CD4-positive, alpha-beta memory T cell (primary cell): Measurements from ENCODE around the gene MDN1. TPM values are rescaled to one million over a fixed set of nuclear protein-coding genes. Genes with fewer than 3 reads are reported as not detected.
"Not testable (repeated sequence)": the region's sequence is repeated elsewhere in the genome, so short reads cannot be mapped to it uniquely, and the experiment has no call there.

Source experiments
- CTCF ChIA-PET: fragments of 350-600 bp; sonication (Branson Sonifier 250); formaldehyde crosslinking; loops from one replicate; lab custom pipeline; 2021; ENCODE audit warnings: inconsistent platforms; ENCODE audit not compliant: partially characterized antibody; lab: Charles Lee
- POLR2A ChIA-PET: fragments of 350-600 bp; sonication (Branson Sonifier 250); formaldehyde crosslinking; loops from one replicate; lab custom pipeline; 2021; ENCODE audit not compliant: partially characterized antibody; lab: Charles Lee
- DNase-seq, 5 donors: peaks; one replicate each; pipeline versions ENCODE4 v3.0.0 to v3.0.0-alpha.2; 2020 to 2022; ENCODE audit warnings: mixed read lengths in 1 of 5
- H3K27ac ChIP-seq: one replicate; pipeline ENCODE4 v1.7.0; 2013; ENCODE audit warnings: low read depth, low read length
- H3K27me3 ChIP-seq: 2 replicates; pipeline ENCODE4 v1.7.0; 2013; ENCODE audit warnings: mild to moderate bottlenecking, low read length, moderate library complexity; ENCODE audit not compliant: insufficient read depth
- H3K36me3 ChIP-seq: 2 replicates; pipeline ENCODE4 v1.7.0; 2013; ENCODE audit warnings: mild to moderate bottlenecking, low read length, moderate library complexity; ENCODE audit not compliant: insufficient read depth
- H3K4me1 ChIP-seq: 2 replicates; pipeline ENCODE4 v1.7.0; 2013; ENCODE audit warnings: mild to moderate bottlenecking, low read length, moderate library complexity; ENCODE audit not compliant: insufficient read depth
- H3K4me3 ChIP-seq, 2 donors: one replicate each; pipeline ENCODE4 v1.7.0; 2013; ENCODE audit warnings: low read length in 2 of 2, mild to moderate bottlenecking in 1 of 2
- H3K9me3 ChIP-seq, 2 donors: one replicate each; pipeline ENCODE4 v1.7.0; 2013; ENCODE audit warnings: low read length in 2 of 2, control low read depth in 1 of 2; ENCODE audit not compliant: control insufficient read depth in 1 of 2
- H3K27ac Mint-ChIP-seq, 7 donors: one replicate each; pipeline ENCODE4 v1.8.0; 2020 to 2021; ENCODE audit warnings: mixed read lengths in 7 of 7, mild to moderate bottlenecking in 6 of 7, inconsistent platforms in 3 of 7, moderate library complexity in 3 of 7
- H3K27me3 Mint-ChIP-seq, 2 donors: one replicate each; pipeline ENCODE4 v1.8.0; 2020 to 2021; ENCODE audit warnings: mixed read lengths in 2 of 2
- H3K36me3 Mint-ChIP-seq, 2 donors: one replicate each; pipeline ENCODE4 v1.8.0; 2020 to 2021; ENCODE audit warnings: mixed read lengths in 2 of 2, inconsistent platforms in 1 of 2, mild to moderate bottlenecking in 1 of 2
- H3K4me1 Mint-ChIP-seq, 4 donors: one replicate each; pipeline ENCODE4 v1.8.0; 2020 to 2021; ENCODE audit warnings: mixed read lengths in 4 of 4, mild to moderate bottlenecking in 1 of 4
- H3K4me3 Mint-ChIP-seq, 8 donors: one replicate each; pipeline ENCODE4 v1.8.0; 2020 to 2021; ENCODE audit warnings: mixed read lengths in 8 of 8, mild to moderate bottlenecking in 7 of 8, moderate library complexity in 6 of 8, inconsistent platforms in 3 of 8
- H3K9me3 Mint-ChIP-seq, 8 donors: one replicate each; pipeline ENCODE4 v1.8.0; 2020 to 2021; ENCODE audit warnings: mixed read lengths in 8 of 8, mild to moderate bottlenecking in 5 of 8, inconsistent platforms in 3 of 8, moderate library complexity in 1 of 8
- intact Hi-C: fragments of 100-400 bp; cut with micrococcal nuclease; formaldehyde crosslinking; loops from one replicate; pipeline ENCODE4 v1.15.1; 2023
- polyA plus RNA-seq, 2 donors: library from polyadenylated mRNA; unstranded; fragments of 300-500 nt; fragmentation: Illumina TruSeq; gene quantifications; one replicate each; pipeline ENCODE4 v1.2.3, GENCODE V29; 2021
- total RNA-seq, 2 experiments: library from RNA; stranded (reverse); gene quantifications; one replicate each; pipeline ENCODE4 v1.2.3, GENCODE V29; 2021

MDN1 gene
- total and polyA plus RNA-seq, 4 experiments from 2014 or later: 4.1 to 72.2 (median 36.1) TPM

DNA sequence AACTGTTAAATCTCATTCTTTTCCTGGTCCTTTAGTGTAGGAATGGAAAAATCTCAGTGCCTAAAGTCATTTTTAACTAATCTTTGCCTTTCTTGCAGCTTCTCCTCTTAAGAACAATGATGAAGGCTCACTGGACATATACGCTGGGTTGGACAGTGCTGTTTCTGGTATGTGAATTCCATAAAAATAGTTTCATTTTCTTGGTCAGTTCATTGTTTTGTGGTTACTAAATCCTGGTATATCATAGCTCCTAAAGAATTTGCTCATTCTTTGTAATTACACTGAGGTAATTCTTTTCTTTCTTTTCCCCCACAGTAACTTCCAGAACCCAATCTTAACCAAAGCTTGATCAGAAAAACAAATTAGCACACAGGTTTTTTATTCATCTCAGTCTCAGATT, 33.5 kb upstream of the MDN1 start:
- H3K4me1 Mint-ChIP-seq: peaks cover 4 to 16% (median 10%) of the 10 kb centered on the region in 4 donors
- no peaks in the 10 kb centered on the region for H3K27me3 Mint-ChIP-seq
- Histone ChIP-seq H3K4me3 (no peak overlapping the region), H3K27ac (no peak overlapping the region), H3K4me1 (peaks cover 7% of the 10 kb centered on the region), H3K27me3 (no peaks in the 10 kb centered on the region), H3K9me3 (no peaks in the 10 kb centered on the region), H3K36me3 (peaks cover 40% of the 10 kb centered on the region)
- no peak for DNase-seq
- CTCF ChIA-PET: interaction anchor here (0.9 kb wide), 1 partner anchor 68 kb away, joined by 3 read pairs; no protein-coding TSS in a partner anchor
- H3K9me3 Mint-ChIP-seq: peaks cover 0 to 1% (median 0%) of the 10 kb centered on the region in 8 donors
- intact Hi-C loops: no loop called here
- peaks cover 40 to 53% of the 10 kb centered on the region in 2 donors for H3K36me3 Mint-ChIP-seq
- H3K4me3 Mint-ChIP-seq: peak overlapping the region in 1 of 8 donors; percentile 4
- H3K27ac Mint-ChIP-seq: peak overlapping the region in 2 of 7 donors; percentile 23 to 51
- POLR2A ChIA-PET: no interaction called here

DNA sequence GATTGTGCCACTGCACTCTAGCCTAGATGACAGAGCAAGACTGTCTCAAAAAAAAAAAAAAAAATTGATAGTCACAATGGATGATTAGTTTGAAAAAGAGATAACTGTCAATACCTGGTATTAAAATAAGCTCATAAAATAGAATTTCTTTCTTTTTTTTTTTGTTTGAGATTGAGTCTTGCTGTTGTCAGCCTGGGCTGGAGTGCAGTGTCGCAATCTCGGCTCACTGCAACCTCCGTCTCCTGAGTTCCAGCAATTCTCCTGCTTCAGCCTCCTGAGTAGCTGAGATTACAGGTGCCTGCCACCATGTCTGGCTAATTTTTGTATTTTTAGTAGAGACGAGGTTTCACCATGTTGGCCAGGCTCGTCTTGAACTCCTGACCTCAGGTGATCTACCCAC, 27.9 kb upstream of the MDN1 start:
- CTCF ChIA-PET, H3K36me3 ChIP-seq: not testable (repeated sequence)

DNA sequence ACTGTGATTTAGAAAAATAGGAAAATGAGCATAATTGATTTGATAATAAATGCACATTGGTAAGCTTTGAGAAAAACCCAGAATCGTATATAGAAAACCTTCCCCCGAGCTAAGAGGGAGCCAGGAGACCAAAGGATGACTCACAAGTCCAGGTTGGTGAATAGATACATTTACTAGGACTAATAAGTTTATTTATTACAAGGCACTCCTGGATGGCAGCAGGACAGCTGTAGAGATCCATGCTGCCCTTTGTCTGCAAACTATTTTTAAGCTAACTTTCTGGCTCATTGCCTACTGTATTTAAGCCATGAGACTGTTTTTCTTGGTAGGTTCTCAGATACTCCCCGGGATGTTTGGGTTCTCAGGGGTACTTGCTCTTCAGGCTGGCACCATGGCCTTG, 23.5 kb upstream of the MDN1 start:
- Mint-ChIP-seq H3K4me3 (peak overlapping the region in 3 of 8 donors; percentile 0 to 21 (median 19)), H3K27me3 (no peaks in the 10 kb centered on the region), H3K36me3 (peaks cover 21 to 23% of the 10 kb centered on the region in 2 donors), H3K4me1 (peaks cover 22 to 43% (median 33%) of the 10 kb centered on the region in 4 donors), H3K9me3 (no peaks in the 10 kb centered on the region), H3K27ac (peak overlapping the region; percentile 25 to 83 (median 43))
- Histone ChIP-seq H3K27ac (no peak overlapping the region), H3K36me3 (no peaks in the 10 kb centered on the region), H3K9me3 (no peaks in the 10 kb centered on the region), H3K4me1 (peaks cover 40% of the 10 kb centered on the region), H3K27me3 (no peaks in the 10 kb centered on the region), H3K4me3 (no peak overlapping the region)
- DNase-seq: no peak
- CTCF ChIA-PET: interaction anchor here (0.9 kb wide), 1 partner anchor 23 kb away, joined by 3 read pairs; no protein-coding TSS in a partner anchor
- intact Hi-C loops: no loop called here
- POLR2A ChIA-PET: interaction anchor here (1.0 to 5.4 kb wide), 3 partner anchors 13 to 23 kb away, joined by 3 to 22 read pairs (median 13); partner anchors contain the start of genes CASP8AP2 and MDN1

More for the DNA sequence above, 27.9 kb upstream of the MDN1 start:
- H3K27ac Mint-ChIP-seq, H3K27me3 ChIP-seq, H3K4me3 Mint-ChIP-seq, H3K27me3 Mint-ChIP-seq, H3K9me3 ChIP-seq, DNase-seq, intact Hi-C loops, H3K9me3 Mint-ChIP-seq, H3K4me3 ChIP-seq, H3K27ac ChIP-seq: not testable (repeated sequence)
- peaks cover 26 to 31% of the 10 kb centered on the region in 2 donors for H3K36me3 Mint-ChIP-seq
- POLR2A ChIA-PET: interaction anchor here (0.9 kb wide), 1 partner anchor 18 kb away, joined by 4 read pairs; the partner anchor contains the start of gene CASP8AP2
- peaks cover 13 to 34% (median 26%) of the 10 kb centered on the region in 4 donors for H3K4me1 Mint-ChIP-seq
- H3K4me1 ChIP-seq: peaks cover 26% of the 10 kb centered on the region

GRCh38 chr6:89842228-89842627, 22.6 kb upstream of the MDN1 start:
- Histone ChIP-seq H3K4me1 (peaks cover 41% of the 10 kb centered on the region), H3K9me3 (no peaks in the 10 kb centered on the region), H3K27me3 (no peaks in the 10 kb centered on the region), H3K36me3 (no peaks in the 10 kb centered on the region), H3K4me3 (no peak overlapping the region), H3K27ac (no peak overlapping the region)
- no peaks in the 10 kb centered on the region for H3K9me3 Mint-ChIP-seq
- peak overlapping the region in 5 of 7 donors; percentile 8 to 67 (median 25) for H3K27ac Mint-ChIP-seq
- no peak for DNase-seq
- intact Hi-C loops: no loop called here
- peaks cover 24 to 47% (median 36%) of the 10 kb centered on the region in 4 donors for H3K4me1 Mint-ChIP-seq
- H3K27me3 Mint-ChIP-seq: no peaks in the 10 kb centered on the region
- ChIA-PET CTCF (no interaction called here), POLR2A (interaction anchor here (3.3 to 5.4 kb wide), 2 partner anchors 13 to 22 kb away, joined by 13 to 22 read pairs; partner anchors contain the start of genes CASP8AP2 and MDN1)
- H3K36me3 Mint-ChIP-seq: peaks cover 21 to 22% of the 10 kb centered on the region in 2 donors
- peak overlapping the region in 1 of 8 donors; percentile 13 for H3K4me3 Mint-ChIP-seq

GRCh38 chr6:89840538-89840937, 20.9 kb upstream of the MDN1 start:
- H3K36me3 Mint-ChIP-seq: peaks cover 29 to 31% of the 10 kb centered on the region in 2 donors
- DNase-seq: no peak
- peak overlapping the region in 1 of 8 donors; percentile 11 for H3K4me3 Mint-ChIP-seq
- Histone ChIP-seq H3K4me1 (peaks cover 57% of the 10 kb centered on the region), H3K4me3 (no peak overlapping the region), H3K9me3 (no peaks in the 10 kb centered on the region), H3K36me3 (no peaks in the 10 kb centered on the region), H3K27ac (no peak overlapping the region), H3K27me3 (no peaks in the 10 kb centered on the region)
- no peaks in the 10 kb centered on the region for H3K27me3 Mint-ChIP-seq
- CTCF ChIA-PET: interaction anchor here (0.6 to 1.0 kb wide), 3 partner anchors 11 to 340 kb away, joined by 3 read pairs; partner anchors contain the start of gene CASP8AP2
- POLR2A ChIA-PET: interaction anchor here (1.0 to 5.4 kb wide), 4 partner anchors 10 to 32 kb away, joined by 3 to 22 read pairs (median 9); partner anchors contain the start of genes CASP8AP2 and MDN1
- peaks cover 34 to 64% (median 51%) of the 10 kb centered on the region in 4 donors for H3K4me1 Mint-ChIP-seq
- intact Hi-C loops: no loop called here
- H3K27ac Mint-ChIP-seq: peak overlapping the region in 4 of 7 donors; percentile 8 to 69 (median 52)
- H3K9me3 Mint-ChIP-seq: no peaks in the 10 kb centered on the region

GRCh38 chr6:89836639-89837222, 17.1 kb upstream of the MDN1 start:
- ChIA-PET CTCF (no interaction called here), POLR2A (interaction anchor here (3.6 kb wide), 1 partner anchor 17 kb away, joined by 43 read pairs; the partner anchor contains the start of gene MDN1)
- no peaks in the 10 kb centered on the region for H3K9me3 Mint-ChIP-seq
- H3K4me1 Mint-ChIP-seq: peaks cover 37 to 70% (median 54%) of the 10 kb centered on the region in 4 donors
- H3K27ac Mint-ChIP-seq: peak overlapping the region; percentile 27 to 91 (median 74)
- peaks cover 44 to 46% of the 10 kb centered on the region in 2 donors for H3K36me3 Mint-ChIP-seq
- H3K27me3 ChIP-seq: no peaks in the 10 kb centered on the region
- DNase-seq: no peak
- H3K4me1 ChIP-seq: peaks cover 59% of the 10 kb centered on the region
- peaks cover 3% of the 10 kb centered on the region for H3K36me3 ChIP-seq
- intact Hi-C loops: no loop called here
- no peak overlapping the region for H3K27ac ChIP-seq
- no peaks in the 10 kb centered on the region for H3K27me3 Mint-ChIP-seq
- no peak overlapping the region for H3K4me3 ChIP-seq
- H3K4me3 Mint-ChIP-seq: peak overlapping the region in 7 of 8 donors; percentile 10 to 81 (median 70)
- no peaks in the 10 kb centered on the region for H3K9me3 ChIP-seq
